GM12878 (cell line): ENCODE results near the gene DNAH2. TPM values are rescaled to one million over a fixed set of nuclear protein-coding genes. Genes with fewer than 3 reads are reported as not detected.

Experiments used
- ATAC-seq: fragments of 200-7000 bp; cut with Tn5 transposase; 3 replicates; pipeline ENCODE4 v1.9.1; 2020; ENCODE audit warnings: mild to moderate bottlenecking, moderate library complexity
- BruUV-seq: library from RNA; stranded (reverse); fragments of 400-500 nt; replicated peaks from 2 replicates; lab custom pipeline; 2021; lab: Mats Ljungman, UMichigan
- CTCF ChIA-PET: fragments of 300-600 bp; sonication (Branson Sonifier 250); formaldehyde crosslinking; extraction: SDS; loops from one replicate; lab custom pipeline; 2021; ENCODE audit warnings: inconsistent platforms; lab: Yijun Ruan, JAX
- POLR2A ChIA-PET: fragments of 350-600 bp; formaldehyde crosslinking; extraction: SDS; loops from one replicate; lab custom pipeline; 2021; ENCODE audit warnings: inconsistent platforms; lab: Charles Lee
- RAD21 ChIA-PET: fragments of 300-600 bp; sonication (Branson Sonifier 250); formaldehyde crosslinking; loops from one replicate; lab custom pipeline; 2023; ENCODE audit warnings: antibody characterized with exemption; ENCODE audit not compliant: unreplicated experiment; lab: Charles Lee
- SMC1A ChIA-PET: fragments of 300-600 bp; sonication (Branson Sonifier 250); formaldehyde crosslinking; loops from one replicate; lab custom pipeline; 2023; ENCODE audit not compliant: unreplicated experiment, uncharacterized antibody; lab: Charles Lee
- DNase-seq: peaks from one replicate; pipeline ENCODE4 v3.0.0-alpha.2; 2011; ENCODE audit warnings: low read depth, low spot score
- FAIRE-seq: peaks from 3 replicates; lab custom pipeline; 2011; peaks lifted over from hg19 to GRCh38; lab: Jason Lieb, UNC
- H2AFZ ChIP-seq: 2 replicates; pipeline ENCODE4 v1.6.0; 2011; ENCODE audit warnings: low read depth, low read length, control low read depth; ENCODE audit not compliant: control insufficient read depth
- H3K27ac ChIP-seq: 2 replicates; pipeline ENCODE4 v1.5.1; 2011; ENCODE audit warnings: control low read depth; ENCODE audit not compliant: control insufficient read depth, insufficient read depth
- H3K27me3 ChIP-seq, 2 experiments: replicated peaks in 1 of 2; 2 replicates each; pipeline versions ENCODE4 v1.6.0 to v1.6.1; 2011; ENCODE audit warnings: low read length in 1 of 2; ENCODE audit not compliant: control insufficient read depth in 2 of 2, insufficient read depth in 2 of 2
- H3K36me3 ChIP-seq, 2 experiments: 2 replicates each; pipeline ENCODE4 v1.5.1; 2011; ENCODE audit warnings: low read length in 1 of 2; ENCODE audit not compliant: control insufficient read depth in 2 of 2, insufficient read depth in 2 of 2
- H3K4me1 ChIP-seq: 2 replicates; pipeline ENCODE4 v1.6.1; 2011; ENCODE audit warnings: mild to moderate bottlenecking, low read length, moderate library complexity, mixed read lengths; ENCODE audit not compliant: control insufficient read depth, insufficient read depth
- H3K4me2 ChIP-seq: 2 replicates; pipeline ENCODE4 v1.6.0; 2011; ENCODE audit warnings: control low read depth; ENCODE audit not compliant: control insufficient read depth, insufficient read depth
- H3K4me3 ChIP-seq: fragments of 200-600 bp; sonication (generic); 2 replicates; pipeline ENCODE4 v1.5.1; 2016
- H3K79me2 ChIP-seq: 2 replicates; pipeline ENCODE4 v1.6.0; 2011; ENCODE audit warnings: low read length; ENCODE audit not compliant: control insufficient read depth, insufficient read depth
- H3K9ac ChIP-seq: 2 replicates; pipeline ENCODE4 v1.8.0; 2011; ENCODE audit warnings: low read length, control low read depth, mixed read lengths; ENCODE audit not compliant: control insufficient read depth, insufficient read depth
- H3K9me3 ChIP-seq: replicated peaks from 3 replicates; pipeline ENCODE4 v1.5.1; 2011; ENCODE audit warnings: mild to moderate bottlenecking, low read length; ENCODE audit not compliant: control insufficient read depth, insufficient read depth
- H4K20me1 ChIP-seq: 2 replicates; pipeline ENCODE4 v1.6.0; 2011; ENCODE audit not compliant: control insufficient read depth, insufficient read depth
- ATF7 ChIP-seq: fragments of 450-650 bp; IDR thresholded peaks from 2 replicates; pipeline ENCODE4 v1.6.1; 2016; ENCODE audit warnings: low read depth, mild to moderate bottlenecking
- BMI1 ChIP-seq: fragments of 450-650 bp; IDR thresholded peaks from 2 replicates; pipeline ENCODE4 v1.6.1; 2016; ENCODE audit warnings: mild to moderate bottlenecking, moderate library complexity, borderline replicate concordance
- CEBPB ChIP-seq, 2 experiments: fragments of 150-350 bp in 1 of 2; IDR thresholded peaks; 2 replicates each; pipeline ENCODE4 v1.6.1; 2012 to 2014; ENCODE audit warnings: low read depth in 2 of 2, low read length in 2 of 2, borderline replicate concordance in 1 of 2, inconsistent platforms in 1 of 2
- CREB1 ChIP-seq: IDR thresholded peaks from 2 replicates; pipeline ENCODE4 v1.6.1; 2012; ENCODE audit warnings: low read depth, mild to moderate bottlenecking, inconsistent platforms
- E2F4 ChIP-seq: IDR thresholded peaks from 2 replicates; pipeline ENCODE4 v1.6.1; 2012; ENCODE audit warnings: low read depth, low read length, improper control_type of control experiment
- POLR2A ChIP-seq: IDR thresholded peaks from 2 replicates; pipeline ENCODE4 v1.6.1; 2011; ENCODE audit warnings: low read depth, mild to moderate bottlenecking, low read length
- REST ChIP-seq: IDR thresholded peaks from 2 replicates; pipeline ENCODE4 v1.6.1; 2012; ENCODE audit warnings: mild to moderate bottlenecking, low read depth, low read length
- RFX5 ChIP-seq: IDR thresholded peaks from 2 replicates; pipeline ENCODE4 v1.6.1; 2011; ENCODE audit warnings: low read depth, low read length, improper control_type of control experiment
- SKIL ChIP-seq: fragments of 450-650 bp; IDR thresholded peaks from 2 replicates; pipeline ENCODE4 v1.6.1; 2017; ENCODE audit warnings: mild to moderate bottlenecking, low read depth, inconsistent platforms; ENCODE audit not compliant: poor library complexity, severe bottlenecking
- SP1 ChIP-seq: IDR thresholded peaks from one replicate; pipeline ENCODE4 v1.6.1; 2011; ENCODE audit warnings: low read depth, low read length
- WRNIP1 ChIP-seq: IDR thresholded peaks from 2 replicates; pipeline ENCODE4 v1.6.1; 2011; ENCODE audit warnings: low read depth, low read length, improper control_type of control experiment, borderline replicate concordance
- ZNF622 ChIP-seq: fragments of 450-650 bp; IDR thresholded peaks from 2 replicates; pipeline ENCODE4 v1.6.1; 2017; ENCODE audit warnings: mild to moderate bottlenecking, inconsistent platforms
- WGBS: methylation state at CpG from one replicate; pipeline ENCODE4 v1.1.6; 2016; ENCODE audit warnings: low lambda C conversion rate; ENCODE audit not compliant: insufficient replicate concordance, insufficient coverage; ENCODE audit errors: missing lambda C conversion rate; 5-methylcytosine and 5-hydroxymethylcytosine counted together
- in situ Hi-C: fragments of 300-500 bp; cut with MboI; formaldehyde crosslinking; loops from 9 replicates; pipeline ENCODE4 v1.14.3; 2018; ENCODE audit warnings: mixed read lengths
- intact Hi-C: fragments of 100-400 bp; cut with micrococcal nuclease; formaldehyde crosslinking; loops from one replicate; pipeline ENCODE4 v1.14.2; 2022; ENCODE audit not compliant: unreplicated experiment
- polyA plus RNA-seq, 11 experiments: library from polyadenylated mRNA; depleted of rRNA in 4 of 11; unstranded in 6 of 11; stranded (reverse) in 5 of 11; fragments of >200 nt; fragmentation: Nextera tagmentation in 4 of 11; fragmentation: Illumina TruSeq in 1 of 11; extraction: Ambion mirVana in 4 of 11; extraction: Trizol in 1 of 11; gene quantifications; 1 replicate in 1 of 11; 2 replicates in 10 of 11; pipeline versions ENCODE4 v1.2.1 to v1.2.3, GENCODE V29; 2011 to 2016; ENCODE audit warnings: inconsistent platforms in 2 of 11, missing spikeins in 2 of 11, low read depth in 1 of 11
- total RNA-seq, 4 experiments: library from RNA; depleted of rRNA in 3 of 4; stranded (reverse); fragments of >200 nt in 3 of 4; fragmentation: Illumina TruSeq in 1 of 4; extraction: Trizol in 1 of 4; gene quantifications; 2 replicates each; pipeline versions ENCODE4 v1.2.1 to v1.2.3, GENCODE V29; 2013 to 2021

The DNAH2 gene
- total and polyA plus RNA-seq, 10 of the 15 experiments (the other 5 are each of a cell fraction or from before 2014, with no cell fraction given) = not detected

GRCh38 chr17:7846063-7846735 is 128.7 kb downstream of the DNAH2 start (continued):
- TF ChIP-seq REST = no peak
- TF ChIP-seq, all 136 proteins: peak for 0

- Histone ChIP-seq H4K20me1 (no peaks in the 10 kb centered on the region; the same call in 1 of the 2 replicates), H3K27me3 (no peaks in the 10 kb centered on the region), H3K79me2 (peaks cover 28% of the 10 kb centered on the region), H3K36me3 (peaks cover 0 to 24% of the 10 kb centered on the region in 2 experiments; a peak in 3 of 4 replicates), H3K27ac (no peak overlapping the region), H3K4me3 (no peak overlapping the region), H3K9me3 (no peaks in the 10 kb centered on the region), H3K4me2 (no peak overlapping the region), H2AFZ (no peak overlapping the region), H3K4me1 (peaks cover 22% of the 10 kb centered on the region), H3K9ac (no peak overlapping the region)
- ChIA-PET POLR2A (no interaction called here), SMC1A (no interaction called here), CTCF (interaction anchor here (5.7 kb wide), 1 partner anchor 13 kb away, joined by 57 read pairs; the partner anchor contains the start of gene KDM6B), RAD21 (no interaction called here)
- no TSS peak for BruUV-seq
- DNase-seq (no peak), FAIRE-seq (no peak), ATAC-seq (no peak)
- in situ Hi-C loops (no loop called here), intact Hi-C loops (no loop called here)
- WGBS = 91% methylated on average over 23 of the region's 34 CpGs
- TF ChIP-seq E2F4 (no peak), ZNF622 (no peak), ATF7 (no peak), BMI1 (no peak), SKIL (no peak), SP1 (no peak), WRNIP1 (no peak), RFX5 (no peak), CEBPB (IDR thresholded peaks at IDR 0.05; ENCODE audit: borderline replicate concordance in 1 of 2, low read depth in 2 of 2, low read length in 2 of 2) (no peak), CREB1 (no peak), POLR2A (no peak)
These were observed 129.5 kb downstream of the DNAH2 start for GRCh38 chr17:7846765-7847661.
